Fibroblast of lung (primary cell): ENCODE data around the gene FAM83E. TPM values are rescaled to one million over a fixed set of nuclear protein-coding genes. Genes with fewer than 3 reads are reported as not detected.
A peak's percentile ranks its signal among the peaks of the same experiment; 100 is the strongest.

Source experiments
- DNase-seq, 2 donors: peaks; one replicate each; pipeline versions ENCODE4 v3.0.0 to v3.0.0-alpha.2; 2010; ENCODE audit warnings: low read depth in 2 of 2
- H2AFZ ChIP-seq: 2 replicates; pipeline ENCODE4 v1.5.1; 2012; ENCODE audit warnings: low read length, control low read depth, inconsistent platforms
- H3K27ac ChIP-seq: 2 replicates; pipeline ENCODE4 v1.5.1; 2011; ENCODE audit warnings: low read length, control low read depth; ENCODE audit not compliant: insufficient read depth
- H3K27me3 ChIP-seq: 2 replicates; pipeline ENCODE4 v1.5.1; 2011; ENCODE audit warnings: mild to moderate bottlenecking, low read length; ENCODE audit not compliant: control insufficient read depth, insufficient read depth
- H3K36me3 ChIP-seq: 2 replicates; pipeline ENCODE4 v1.5.1; 2011; ENCODE audit warnings: low read length; ENCODE audit not compliant: control insufficient read depth, insufficient read depth
- H3K4me1 ChIP-seq: 2 replicates; pipeline ENCODE4 v1.5.1; 2011; ENCODE audit warnings: low read length; ENCODE audit not compliant: control insufficient read depth, insufficient read depth; ENCODE audit errors: extremely low read depth
- H3K4me2 ChIP-seq: 2 replicates; pipeline ENCODE4 v1.5.1; 2011; ENCODE audit warnings: low read length, control low read depth; ENCODE audit not compliant: insufficient read depth; ENCODE audit errors: extremely low read depth
- H3K4me3 ChIP-seq, 4 experiments: fragments of 200-600 bp in 1 of 4; sonication (generic) in 1 of 4; replicated peaks in 1 of 4; 2 replicates each; pipeline ENCODE4 v1.5.1; 2011 to 2016; ENCODE audit warnings: low read length in 4 of 4, low read depth in 3 of 4, mild to moderate bottlenecking in 3 of 4, control low read depth in 2 of 4, inconsistent platforms in 1 of 4, mixed read lengths in 1 of 4; ENCODE audit not compliant: insufficient read depth in 1 of 4; ENCODE audit errors: control extremely low read depth in 1 of 4
- H3K79me2 ChIP-seq: 2 replicates; pipeline ENCODE4 v1.5.1; 2012; ENCODE audit warnings: mild to moderate bottlenecking, low read length, inconsistent platforms; ENCODE audit not compliant: control insufficient read depth, insufficient read depth
- H3K9ac ChIP-seq: 2 replicates; pipeline ENCODE4 v1.5.1; 2011; ENCODE audit warnings: mild to moderate bottlenecking, low read length, control low read depth; ENCODE audit not compliant: insufficient read depth
- H3K9me3 ChIP-seq: 2 replicates; pipeline ENCODE4 v1.5.1; 2012; ENCODE audit warnings: low read depth, low read length; ENCODE audit not compliant: control insufficient read depth, insufficient read depth
- H4K20me1 ChIP-seq: 2 replicates; pipeline ENCODE4 v1.5.1; 2011; ENCODE audit warnings: low read length; ENCODE audit not compliant: control insufficient read depth, insufficient read depth; ENCODE audit errors: extremely low read depth
- CTCF ChIP-seq, 2 donors: IDR thresholded peaks in 1 of 2; conservative IDR thresholded peaks in 1 of 2; 1 replicate in 1 of 2; 2 replicates in 1 of 2; pipeline ENCODE4 v1.5.1; 2011 to 2012; ENCODE audit warnings: low read length in 2 of 2, control low read depth in 1 of 2, inconsistent platforms in 1 of 2, low read depth in 1 of 2, mild to moderate bottlenecking in 1 of 2
- EZH2 ChIP-seq: IDR thresholded peaks from 2 replicates; pipeline ENCODE4 v1.5.1; 2012; ENCODE audit warnings: low read length, control low read depth, mild to moderate bottlenecking; ENCODE audit errors: missing control alignments
- polyA plus RNA-seq, 2 donors: library from polyadenylated mRNA; depleted of rRNA in 1 of 2; stranded (reverse) in 1 of 2; unstranded in 1 of 2; fragments of >200 nt; gene quantifications; 2 replicates each; pipeline ENCODE4 v1.2.1, GENCODE V29; 2011 to 2012; ENCODE audit warnings: missing spikeins in 1 of 2
- total RNA-seq: library from RNA; depleted of rRNA; stranded (reverse); fragments of >200 nt; gene quantifications from 2 replicates; pipeline ENCODE4 v1.2.1, GENCODE V29; 2014

The FAM83E gene
- total and polyA plus RNA-seq, 2 donors (not counting 1 experiment from before 2014, with no cell fraction given) = 0.50 TPM; not detected in 1

GRCh38 chr19:48648134-48648533 is 33.3 kb upstream of the FAM83E start:
- H3K4me1 ChIP-seq = peaks cover 2% of the 10 kb centered on the region
- H3K9me3 ChIP-seq = no peaks in the 10 kb centered on the region
- no peak overlapping the region for H3K4me2 ChIP-seq
- DNase-seq = no peak
- H2AFZ ChIP-seq = no peak overlapping the region
- no peak overlapping the region for H3K27ac ChIP-seq
- no peaks in the 10 kb centered on the region for H3K27me3 ChIP-seq
- H3K36me3 ChIP-seq = no peaks in the 10 kb centered on the region
- H3K4me3 ChIP-seq = no peak overlapping the region
- TF ChIP-seq CTCF (conservative IDR thresholded peaks at IDR 0.05 in 1 of 2, IDR thresholded peaks at IDR 0.05 in 1 of 2; ENCODE audit: low read depth in 1 of 2, low read length in 2 of 2) (no peak), EZH2 (no peak)
- H4K20me1 ChIP-seq = no peaks in the 10 kb centered on the region
- H3K9ac ChIP-seq = no peak overlapping the region
- no peaks in the 10 kb centered on the region for H3K79me2 ChIP-seq

- no peak overlapping the region for H2AFZ ChIP-seq
- TF ChIP-seq CTCF (conservative IDR thresholded peaks at IDR 0.05 in 1 of 2, IDR thresholded peaks at IDR 0.05 in 1 of 2; ENCODE audit: low read depth in 1 of 2, low read length in 2 of 2) = no peak
- no peak for TF ChIP-seq EZH2
- H3K36me3 ChIP-seq = no peaks in the 10 kb centered on the region
These were observed 31.9 kb upstream of the FAM83E start for GRCh38 chr19:48646722-48647216.

GRCh38 chr19:48646001-48646721 is 31.3 kb upstream of the FAM83E start, which contains the start of gene CA11:
Gene CA11 (minus strand): TSS chr19:48646187. CDS start chr19:48645632, 555 bp downstream.
- no peaks in the 10 kb centered on the region for H3K27me3 ChIP-seq
- H3K4me3 ChIP-seq = peak within 1 kb of the TSS; percentile 27 to 63 (median 46)

More at GRCh38 chr19:48646722-48647216, 31.9 kb upstream of the FAM83E start:
- Histone ChIP-seq H4K20me1 (no peaks in the 10 kb centered on the region), H3K4me3 (peak overlapping the region in 1 of 4 experiments; percentile 63), H3K4me1 (peaks cover 2% of the 10 kb centered on the region), H3K27ac (no peak overlapping the region), H3K79me2 (no peaks in the 10 kb centered on the region), H3K27me3 (no peaks in the 10 kb centered on the region), H3K4me2 (no peak overlapping the region), H3K9me3 (no peaks in the 10 kb centered on the region), H3K9ac (no peak overlapping the region)
- DNase-seq = peak in 1 of 2 donors; percentile 79

More at GRCh38 chr19:48646001-48646721, 31.3 kb upstream of the FAM83E start, which contains the start of gene CA11:
- Histone ChIP-seq H3K4me2 (peak within 1 kb of the TSS; percentile 72), H3K4me1 (peaks cover 2% of the 10 kb centered on the region), H3K9me3 (no peaks in the 10 kb centered on the region), H3K9ac (no peak within 1 kb of the TSS), H3K27ac (no peak within 1 kb of the TSS), H3K36me3 (no peaks in the 10 kb centered on the region), H4K20me1 (no peaks in the 10 kb centered on the region), H2AFZ (peak within 1 kb of the TSS; percentile 75), H3K79me2 (no peaks in the 10 kb centered on the region)
- DNase-seq = peak; percentile 24 to 75
- peak; percentile 75 to 80 for TF ChIP-seq CTCF (conservative IDR thresholded peaks at IDR 0.05 in 1 of 2, IDR thresholded peaks at IDR 0.05 in 1 of 2; ENCODE audit: low read depth in 1 of 2, low read length in 2 of 2)
- no peak for TF ChIP-seq EZH2
